ENCODE data around the gene DNAJB12.
"Not testable (repeated sequence)": the region's sequence is repeated elsewhere in the genome, so short reads cannot be mapped to it uniquely, and the experiment has no call there.

The DNAJB12 gene

DNA sequence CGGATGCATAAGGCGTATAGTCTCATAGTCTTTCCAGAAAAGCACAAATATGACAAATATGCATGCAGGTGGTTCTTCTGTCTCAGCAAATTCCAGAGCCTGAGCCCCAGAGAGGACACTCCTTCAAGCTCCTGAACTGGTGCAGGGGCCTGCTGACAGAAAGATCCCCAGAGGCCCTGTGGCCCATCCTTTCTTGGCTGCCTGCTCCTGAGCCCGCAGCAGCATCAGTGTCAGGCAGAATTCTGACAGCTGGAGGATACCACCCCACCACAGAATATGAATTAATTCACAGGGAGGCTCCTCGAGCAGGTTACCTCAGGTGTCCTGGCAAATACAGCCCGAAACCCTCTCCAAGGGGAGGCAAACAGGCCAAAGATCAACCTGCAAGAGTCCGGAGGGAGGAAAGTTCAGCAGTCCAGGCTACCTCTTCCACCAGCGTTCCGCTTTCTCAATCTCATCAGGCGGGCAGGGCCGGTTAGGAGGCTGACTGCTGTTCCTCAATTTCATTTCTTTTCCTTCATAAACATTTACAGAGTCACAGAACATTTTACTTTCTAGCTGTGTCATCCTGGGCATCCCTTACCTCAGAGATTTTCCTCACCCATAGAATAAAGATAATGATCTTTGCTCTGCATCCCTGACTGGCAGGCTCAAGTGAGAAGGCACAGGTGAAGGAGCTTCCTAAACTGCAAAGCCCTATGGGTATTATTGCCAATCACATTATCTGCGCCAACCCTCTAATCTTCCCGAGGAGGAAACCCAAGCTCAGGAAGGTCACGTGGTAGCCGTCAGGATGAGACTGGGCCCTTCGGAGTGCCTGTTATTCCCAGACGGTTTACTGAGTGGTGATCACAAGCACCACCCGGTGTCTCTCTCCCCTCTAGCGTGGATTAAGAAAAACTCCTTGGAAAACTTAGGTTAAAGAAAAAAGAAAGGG lies 1.4 kb downstream of the DNAJB12 start:
- DNase-seq, result no peak

DNA sequence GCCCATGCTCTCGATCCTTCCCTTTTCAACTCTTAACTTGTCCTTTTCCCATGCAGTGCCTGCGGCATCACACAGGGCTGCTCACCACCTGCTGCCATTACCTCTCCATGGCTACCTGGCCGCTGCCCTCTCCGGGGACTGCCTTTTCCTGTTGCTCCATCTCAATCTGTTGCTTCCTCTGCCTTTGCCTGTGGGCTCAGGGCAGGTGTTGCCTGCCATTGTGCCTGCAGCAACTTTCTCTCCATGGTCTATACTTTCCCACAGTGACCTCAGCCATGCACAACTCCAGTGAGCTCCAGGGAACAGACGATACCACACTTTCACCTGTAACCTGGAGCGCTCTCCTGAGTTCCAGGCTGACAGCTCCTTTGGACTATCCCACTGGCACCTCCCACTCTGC lies 3.2 kb downstream of the DNAJB12 start:
- no peak for DNase-seq

DNA sequence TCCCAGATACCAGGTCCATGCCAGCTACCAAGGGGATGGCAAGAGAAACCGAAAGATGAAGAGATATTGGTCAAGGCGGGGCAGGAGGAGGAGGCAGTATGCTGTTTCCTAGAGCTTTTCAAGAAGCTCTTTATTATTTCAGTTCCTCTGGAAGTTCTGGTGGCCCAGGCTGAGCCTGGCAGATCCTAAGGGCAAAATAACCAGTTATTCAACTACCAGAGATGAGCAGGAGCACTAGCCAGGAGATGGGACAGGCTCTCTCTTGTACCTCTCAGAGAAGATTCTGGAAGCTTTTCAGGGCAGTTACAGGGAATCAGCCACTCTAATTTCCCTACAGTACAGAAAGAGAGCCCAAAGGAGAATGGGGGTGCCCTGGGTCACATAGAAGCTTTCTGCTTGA lies 5.3 kb downstream of the DNAJB12 start:
- DNase-seq, result no peak

DNA sequence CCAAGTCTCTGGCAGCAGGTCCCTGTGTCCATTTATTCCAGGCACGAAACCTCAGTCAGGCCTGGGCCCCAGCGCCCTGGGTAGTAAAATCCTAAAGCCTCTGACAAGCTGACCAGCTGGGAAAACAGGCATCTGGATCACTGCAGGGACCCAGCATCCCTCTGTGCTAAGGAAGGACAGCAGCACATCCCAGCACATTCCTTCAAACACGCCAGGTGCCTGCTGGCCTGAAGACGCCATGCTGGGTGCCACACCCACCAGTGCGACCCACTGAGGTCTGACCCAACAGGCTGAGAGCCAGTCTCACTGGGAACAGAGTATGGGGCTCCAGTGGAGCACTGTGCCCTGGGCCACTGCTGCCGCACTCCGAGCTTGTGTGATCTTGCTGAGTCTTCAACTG lies 6.4 kb downstream of the DNAJB12 start:
- no peak for DNase-seq

GRCh38 chr10:72346117-72346516 lies 8.6 kb downstream of the DNAJB12 start:
- DNase-seq, result not testable (repeated sequence)

DNA sequence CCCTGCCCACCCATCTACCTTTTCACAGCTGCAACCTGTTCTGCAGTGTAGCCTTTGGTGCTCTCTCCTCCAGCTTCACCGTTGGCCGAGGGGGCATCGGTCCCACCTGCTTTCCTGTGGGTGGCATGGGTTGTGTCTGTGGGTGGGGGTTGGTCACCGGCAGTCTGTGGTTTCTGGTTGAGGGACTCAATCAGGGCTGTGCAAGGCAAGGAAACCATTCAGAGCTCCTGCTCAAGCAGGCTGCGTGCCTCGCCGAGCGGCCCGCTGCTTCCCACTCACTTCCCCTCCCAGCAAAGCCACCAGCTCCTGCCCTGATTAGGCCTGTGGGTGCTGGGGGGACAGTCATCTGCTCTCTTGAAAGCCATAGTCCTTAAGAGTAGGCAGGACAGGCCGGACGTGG lies 9.8 kb downstream of the DNAJB12 start:
- DNase-seq, result no peak

DNA sequence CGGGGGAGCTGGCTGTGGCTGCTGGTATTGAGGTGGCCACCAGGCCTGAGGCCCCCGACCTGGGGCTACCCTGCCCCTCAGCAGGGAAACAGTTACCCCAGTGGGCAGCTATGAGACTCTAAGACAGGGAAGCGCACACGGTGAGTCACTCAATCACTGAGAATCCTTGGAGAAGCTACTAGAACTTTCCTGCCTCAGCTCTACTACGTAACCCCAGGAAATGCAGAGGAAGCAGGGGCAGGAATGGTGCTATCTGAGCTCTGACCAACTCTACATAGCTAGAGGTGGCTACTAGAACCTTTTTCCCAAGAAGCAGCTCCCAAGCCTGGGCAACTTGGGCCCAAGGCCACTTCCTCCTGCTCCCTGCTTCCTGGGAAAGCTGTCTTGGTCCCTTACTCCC lies 11.8 kb downstream of the DNAJB12 start:
- peak; percentile 14 for DNase-seq

DNA sequence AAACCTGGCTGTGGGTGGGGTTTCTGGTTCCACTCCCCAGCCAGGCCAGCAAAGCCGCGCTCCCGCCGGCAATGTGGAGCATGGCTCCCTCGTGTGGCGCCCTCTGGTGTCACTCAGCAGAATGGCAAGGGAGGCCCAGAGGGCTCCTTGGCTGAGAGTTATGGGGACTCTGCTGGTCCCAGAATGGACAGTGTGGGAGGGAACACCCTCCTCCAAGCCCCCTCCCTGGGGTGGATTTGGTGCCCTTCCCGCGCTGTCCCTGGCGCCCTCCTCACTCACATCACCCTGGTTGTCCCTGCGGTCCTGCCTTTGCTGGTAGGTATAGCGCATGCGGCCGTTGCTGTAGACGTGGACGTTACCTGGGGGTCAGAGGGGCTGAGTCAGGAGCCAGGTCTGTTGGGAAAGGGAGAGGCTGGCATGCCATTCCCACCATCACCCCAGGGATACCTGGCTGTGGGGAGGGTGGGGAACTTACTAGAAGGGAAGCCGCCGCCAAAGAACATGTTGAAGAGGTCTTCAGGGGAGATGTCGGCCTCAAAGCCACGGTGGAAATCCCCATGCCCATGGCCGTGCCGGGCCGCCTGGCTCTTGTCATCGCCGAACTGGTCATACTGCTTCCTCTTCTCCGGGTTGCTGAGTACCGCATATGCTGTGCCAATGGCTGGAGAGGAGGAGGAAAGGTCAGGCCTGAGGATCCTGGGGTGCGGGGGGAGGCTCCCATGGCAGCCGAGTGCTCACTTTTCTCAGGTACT lies 14.0 kb downstream of the DNAJB12 start:
- peak; percentile 76 for DNase-seq

- DNase-seq, result no peak
Measured at GRCh38 chr10:72338180-72338579, 16.5 kb downstream of the DNAJB12 start.

DNA sequence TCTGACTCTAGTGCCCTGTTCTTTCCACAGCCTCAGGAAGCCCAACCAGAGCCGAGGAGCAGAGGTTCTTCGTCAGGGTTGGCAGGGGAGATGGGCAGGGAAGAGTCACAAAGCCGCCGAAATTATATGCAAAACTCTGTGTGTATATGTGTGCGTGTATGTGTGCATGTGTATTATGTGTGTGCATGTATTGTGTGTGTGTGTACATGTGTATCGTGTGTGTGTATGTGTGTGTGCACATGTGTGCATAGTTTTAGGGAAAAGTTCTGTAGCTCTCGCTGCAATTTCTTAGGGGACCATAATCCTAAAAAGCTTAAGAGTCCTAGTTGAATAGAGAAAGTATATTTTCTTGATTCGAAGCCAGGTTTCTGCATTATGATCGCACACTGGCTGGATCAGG lies 17.0 kb downstream of the DNAJB12 start:
- DNase-seq, result no peak

DNA sequence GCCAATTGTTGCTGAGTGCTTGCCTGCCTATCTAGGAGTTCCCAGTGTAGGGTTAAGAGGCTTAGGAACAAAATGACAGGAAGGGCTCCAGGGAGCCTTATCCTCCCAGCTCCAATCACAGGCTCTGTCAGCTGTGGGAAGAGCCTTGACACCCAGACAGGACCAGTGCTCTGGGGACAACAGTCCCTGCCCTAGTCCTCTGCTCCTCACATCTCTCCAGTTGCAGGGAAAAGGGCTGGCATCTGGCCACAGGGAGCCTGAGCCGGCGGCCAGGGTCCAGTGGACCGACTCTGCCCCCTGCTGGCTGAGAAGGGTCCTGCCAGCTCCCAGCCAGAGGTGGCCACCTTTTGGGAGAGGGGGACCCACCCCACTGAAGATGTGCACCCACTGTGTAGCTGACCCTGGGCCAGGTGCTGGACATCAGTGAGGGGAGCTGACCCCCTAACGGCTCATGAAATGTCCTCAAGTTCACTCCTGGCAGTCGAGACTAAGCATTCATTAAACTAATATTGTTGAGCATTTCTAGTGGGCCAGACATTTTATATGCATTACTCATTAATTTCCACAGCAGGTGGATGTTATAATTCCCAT lies 17.6 kb downstream of the DNAJB12 start:
- peak; percentile 63 for DNase-seq

- no peak for DNase-seq
Measured at GRCh38 chr10:72336259-72337038, 18.3 kb downstream of the DNAJB12 start.

DNA sequence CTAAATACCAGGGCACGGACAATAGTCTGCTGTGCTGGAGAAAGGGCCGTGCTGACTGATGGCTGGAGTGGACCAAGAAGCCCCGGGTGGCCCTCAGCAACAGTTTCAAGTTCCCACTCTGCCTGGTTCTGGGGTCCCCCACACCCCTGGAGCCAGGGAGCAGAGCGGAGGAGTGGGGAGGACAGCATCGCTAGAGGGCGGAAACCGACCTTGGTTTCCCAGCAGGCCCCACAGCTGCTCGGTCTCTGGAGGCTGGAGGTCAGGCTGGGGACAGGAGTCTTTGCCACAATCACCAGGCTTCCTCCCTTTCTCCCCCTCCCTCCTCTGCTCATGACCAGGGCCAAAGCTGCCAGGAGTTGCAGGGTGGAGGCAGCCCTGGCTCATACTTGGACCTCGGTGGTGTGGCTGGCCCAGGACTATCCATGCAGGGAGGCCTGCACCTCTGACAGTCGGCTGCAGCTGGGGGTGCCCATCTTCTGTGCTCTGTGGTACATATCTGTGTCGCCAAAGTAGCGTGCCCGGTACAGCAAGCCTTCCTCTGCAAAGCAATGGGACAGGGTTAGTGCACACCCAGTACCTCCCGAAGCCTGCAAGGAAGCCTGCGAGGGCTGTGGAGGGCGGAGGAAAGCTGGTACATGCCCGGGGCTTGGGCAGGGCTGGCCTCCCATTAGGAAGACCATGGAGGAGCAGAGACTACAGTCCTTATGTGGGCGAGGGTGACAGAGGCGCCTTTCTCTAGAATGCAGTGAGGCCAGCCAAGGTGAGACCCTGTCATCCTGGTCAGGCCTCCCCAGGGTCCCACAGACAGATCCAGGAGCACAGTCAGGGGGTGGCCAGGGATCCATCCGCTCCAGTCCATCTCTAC lies 19.1 kb downstream of the DNAJB12 start:
- peak; percentile 59 for DNase-seq

GRCh38 chr10:72334825-72335393 lies 19.8 kb downstream of the DNAJB12 start:
- DNase-seq, result peak; percentile 89

- no peak for DNase-seq
Measured at GRCh38 chr10:72334196-72334824, 20.4 kb downstream of the DNAJB12 start.

DNA sequence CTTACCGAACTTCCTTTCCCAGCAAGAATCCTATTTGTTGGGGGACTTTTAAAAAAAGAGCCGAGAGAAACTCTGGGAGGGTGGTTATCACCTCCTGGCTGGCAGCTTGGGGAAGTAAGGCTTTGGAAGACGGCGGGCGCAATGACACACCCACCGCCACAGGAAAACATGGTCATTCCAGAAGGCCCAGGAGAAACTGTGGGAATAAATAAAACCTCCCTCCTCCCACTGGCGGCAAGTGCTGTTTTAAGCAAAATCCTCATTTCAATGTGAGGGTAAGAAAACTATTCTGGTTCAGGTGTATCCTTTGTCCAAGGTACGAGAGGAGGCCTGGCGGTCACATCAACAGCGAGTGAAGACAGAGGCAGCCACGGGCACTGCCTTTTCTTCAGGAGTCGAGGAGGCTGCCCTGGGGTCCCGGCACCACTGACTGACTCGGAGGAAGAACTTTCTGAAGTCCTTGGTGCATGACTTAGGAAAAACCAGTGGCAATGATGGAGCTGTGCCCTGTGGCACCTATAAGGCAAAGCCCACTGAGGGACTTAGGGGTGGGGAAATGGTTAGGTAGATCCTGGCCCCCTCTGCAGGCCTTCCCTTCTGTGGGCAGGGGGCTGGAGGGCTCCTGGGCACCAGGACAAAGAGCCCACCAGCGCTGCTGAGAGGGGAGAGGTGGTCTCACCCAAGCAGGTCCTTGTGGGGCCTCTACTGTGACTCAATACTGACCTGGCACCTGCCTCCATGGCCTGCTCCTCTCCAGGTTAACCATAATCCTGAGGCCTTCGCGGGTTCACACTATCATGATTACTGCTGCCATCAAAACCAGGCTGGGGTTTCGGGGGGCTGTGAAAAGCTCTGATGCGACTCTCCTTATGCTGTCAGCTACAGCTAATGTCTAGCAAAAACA lies 21.4 kb downstream of the DNAJB12 start:
- DNase-seq, result no peak

DNA sequence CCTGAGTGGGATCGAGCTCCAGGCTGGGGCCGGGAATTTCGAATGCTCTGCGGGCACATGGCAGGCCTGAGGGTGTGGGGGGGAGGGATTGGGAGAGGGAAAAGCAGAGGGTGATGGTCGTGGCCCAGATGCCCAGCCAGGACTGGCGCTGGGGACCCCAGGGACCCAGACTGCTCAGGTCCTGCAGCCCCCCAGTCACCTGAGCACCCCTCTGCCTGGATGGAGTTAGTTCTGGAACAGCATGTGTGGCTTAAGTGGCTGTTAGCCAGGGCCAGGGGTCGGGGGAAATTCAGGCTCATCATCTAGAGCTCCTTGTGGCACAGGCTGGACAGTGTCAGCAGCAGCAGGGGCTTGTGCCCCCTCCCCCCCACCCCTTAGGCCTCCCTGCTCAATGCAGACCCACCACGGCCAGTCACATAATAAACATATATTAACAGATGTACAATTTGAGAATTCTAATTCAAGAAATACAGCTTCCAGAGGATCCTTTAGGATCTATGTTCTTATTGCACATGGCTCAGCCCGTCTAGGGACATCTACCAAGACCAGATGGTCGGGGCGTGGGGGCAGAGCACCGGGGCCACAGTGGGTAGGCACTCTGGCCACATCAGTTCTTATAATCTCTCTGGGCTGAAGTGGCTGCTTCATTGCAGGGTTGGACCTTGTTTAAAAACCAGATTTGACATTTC lies 22.2 kb downstream of the DNAJB12 start:
- DNase-seq, result no peak

GRCh38 chr10:72331575-72332422 lies 22.9 kb downstream of the DNAJB12 start:
- DNase-seq, result peak; percentile 97

Data from CD4-positive, alpha-beta T cell treated with Interleukin-15 for 1 hour (primary cell).